Left kidney (tissue), 2 donors: ENCODE data around the gene CENPX. TPM values are rescaled to one million over a fixed set of nuclear protein-coding genes. Genes with fewer than 3 reads are reported as not detected.

Source experiments
- DNase-seq: peaks from one replicate; pipeline ENCODE4 v3.0.0-alpha.2; 2013
- polyA plus RNA-seq: library from polyadenylated mRNA; unstranded; fragments of 120-200 nt; gene quantifications from one replicate; pipeline ENCODE4 v1.2.1, GENCODE V29; 2013; ENCODE audit not compliant: insufficient read length

CENPX gene
- polyA plus RNA-seq, 1 donor, result 34.4 TPM

GRCh38 chr17:82013341-82013740 lies 9.3 kb downstream of the CENPX start:
- no peak for DNase-seq

DNA sequence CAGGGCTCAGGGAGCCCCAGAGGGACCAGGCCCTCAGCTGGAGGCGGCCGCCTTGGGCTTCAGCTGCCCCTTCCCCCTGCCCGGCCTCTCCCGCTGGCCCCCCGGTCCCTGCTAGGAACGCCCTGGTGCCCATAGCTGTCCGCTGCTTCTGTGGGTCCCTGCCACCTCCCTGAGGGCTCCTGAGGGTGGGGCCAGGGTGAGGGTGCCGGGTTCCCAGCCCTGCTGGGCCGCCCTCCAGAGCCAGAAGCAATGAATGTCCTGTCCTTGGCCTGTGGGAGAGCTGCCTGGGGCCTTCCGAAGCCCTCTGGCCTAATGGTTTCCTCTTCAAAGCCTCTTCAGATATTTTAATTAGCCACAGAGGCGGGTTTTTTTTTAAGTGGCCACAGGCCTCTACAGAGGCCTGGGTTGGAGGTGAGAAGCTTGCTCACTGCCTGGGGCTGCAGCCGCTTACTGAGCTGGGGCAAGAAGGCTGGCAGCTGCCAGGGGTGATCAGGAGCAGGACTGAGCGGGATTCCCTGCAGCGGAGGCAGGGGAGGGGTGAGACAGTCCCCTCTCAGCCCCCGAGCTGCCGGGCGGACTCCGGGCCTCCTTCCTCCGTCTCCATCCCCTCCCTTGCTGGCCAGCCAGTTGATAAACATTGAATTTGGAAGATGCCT lies 9.9 kb downstream of the CENPX start:
- no peak for DNase-seq

DNA sequence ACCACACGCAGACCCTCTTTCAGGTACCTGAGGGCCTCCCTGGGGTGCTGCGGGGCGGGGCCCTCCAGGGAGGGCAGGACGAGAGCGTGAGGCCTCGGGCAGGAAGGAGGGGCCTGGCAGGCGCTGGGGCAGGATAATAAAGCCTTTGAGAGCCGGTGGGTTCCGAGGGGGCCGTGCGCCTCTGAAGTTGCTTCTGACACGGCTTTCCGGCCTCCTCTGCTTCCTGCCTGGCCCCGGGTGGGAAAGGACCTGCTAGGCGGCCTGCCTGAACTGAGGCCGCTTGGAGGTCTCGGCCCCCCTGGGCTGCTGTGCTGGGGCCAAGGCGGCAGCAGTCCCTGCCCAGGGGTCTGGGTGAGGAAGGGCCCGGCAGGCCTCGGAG lies 10.4 kb downstream of the CENPX start:
- DNase-seq, result no peak

GRCh38 chr17:82011617-82012187 lies 11.0 kb downstream of the CENPX start:
- no peak for DNase-seq

GRCh38 chr17:82010575-82011525 lies 11.8 kb downstream of the CENPX start:
- DNase-seq, result no peak

DNA sequence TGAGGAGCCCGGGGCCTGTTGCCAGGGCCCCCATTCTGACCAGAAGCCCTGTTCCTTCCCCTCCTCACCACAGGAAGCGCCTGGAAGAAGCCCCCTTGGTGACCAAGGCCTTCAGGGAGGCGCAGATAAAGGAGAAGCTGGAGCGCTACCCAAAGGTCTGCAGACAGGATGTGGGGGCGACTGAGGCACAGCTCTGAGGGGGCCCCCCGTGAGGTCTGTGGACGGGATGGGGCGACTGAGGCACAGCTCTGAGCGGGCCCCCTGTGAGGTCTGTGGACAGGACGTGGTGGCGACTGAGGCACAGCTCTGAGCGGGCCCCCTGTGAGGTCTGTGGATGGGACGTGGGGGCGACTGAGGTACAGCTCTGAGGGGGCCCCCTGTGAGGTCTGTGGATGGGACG lies 13.3 kb downstream of the CENPX start:
- DNase-seq, result no peak

DNA sequence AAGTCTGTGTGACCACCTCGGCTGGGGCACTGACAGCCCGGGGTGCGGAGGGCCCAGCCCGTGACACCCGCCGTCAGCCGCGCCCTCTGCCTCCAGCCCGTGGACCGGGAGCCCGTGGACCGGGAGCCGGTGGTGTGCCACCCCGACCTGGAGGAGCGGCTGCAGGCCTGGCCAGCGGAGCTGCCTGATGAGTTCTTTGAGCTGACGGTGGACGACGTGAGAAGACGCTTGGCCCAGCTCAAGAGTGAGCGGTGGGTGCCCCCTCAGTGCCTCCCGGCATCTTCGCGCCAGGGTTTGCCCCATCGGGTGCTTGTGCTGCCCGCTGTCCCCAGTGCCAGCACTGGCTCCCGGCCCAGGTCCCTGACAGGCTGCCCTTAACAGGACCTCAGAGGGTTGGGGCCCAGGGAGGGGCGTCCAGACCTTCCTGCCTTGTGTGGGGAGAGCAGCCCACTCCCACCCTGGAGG lies 13.7 kb downstream of the CENPX start:
- DNase-seq, result no peak

GRCh38 chr17:82008258-82008940 lies 14.3 kb downstream of the CENPX start:
- DNase-seq, result no peak

- no peak for DNase-seq
Measured at GRCh38 chr17:82007495-82008257, 15.0 kb downstream of the CENPX start.

- DNase-seq, result no peak
Measured at GRCh38 chr17:82007228-82007494, 15.5 kb downstream of the CENPX start.

DNA sequence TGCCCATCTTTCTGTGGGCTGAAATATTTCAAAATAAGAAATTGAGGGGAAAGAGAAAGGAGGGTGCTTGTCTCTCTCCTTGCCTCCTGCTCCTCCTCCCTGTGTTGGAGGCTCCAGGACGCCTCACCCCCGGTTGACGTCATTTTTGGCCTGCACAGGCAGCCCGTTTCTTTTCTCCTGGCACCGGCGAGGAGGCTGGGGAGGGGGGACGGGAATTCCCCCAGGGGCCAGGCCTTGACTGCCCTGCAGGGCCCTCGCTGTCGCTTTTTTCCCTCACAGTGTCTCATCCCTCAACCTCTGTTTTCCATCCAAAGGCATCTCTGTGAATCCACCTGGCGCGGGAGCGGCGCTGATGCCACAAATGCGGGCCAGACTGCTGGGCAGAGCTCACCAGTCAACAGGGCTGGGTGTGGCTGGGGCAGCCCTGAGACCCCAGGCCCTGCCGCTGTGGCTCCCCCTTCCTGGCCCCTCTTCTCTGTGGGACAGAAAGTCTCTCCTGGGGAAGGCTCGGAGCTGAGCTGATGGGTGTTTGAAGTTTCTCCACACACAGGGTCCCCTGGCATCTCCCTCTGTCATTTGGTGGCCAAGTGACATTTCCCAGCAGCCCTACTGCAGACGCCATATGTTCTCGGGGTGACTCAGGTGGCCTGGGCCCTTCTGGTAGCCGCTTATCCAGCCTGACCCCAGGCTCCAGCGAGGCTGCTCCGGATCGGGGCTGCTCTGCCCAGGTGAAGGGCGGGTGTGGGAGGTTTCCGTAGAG lies 16.0 kb downstream of the CENPX start:
- no peak for DNase-seq

- no peak for DNase-seq
Measured at GRCh38 chr17:82005701-82006348, 16.9 kb downstream of the CENPX start.

DNA sequence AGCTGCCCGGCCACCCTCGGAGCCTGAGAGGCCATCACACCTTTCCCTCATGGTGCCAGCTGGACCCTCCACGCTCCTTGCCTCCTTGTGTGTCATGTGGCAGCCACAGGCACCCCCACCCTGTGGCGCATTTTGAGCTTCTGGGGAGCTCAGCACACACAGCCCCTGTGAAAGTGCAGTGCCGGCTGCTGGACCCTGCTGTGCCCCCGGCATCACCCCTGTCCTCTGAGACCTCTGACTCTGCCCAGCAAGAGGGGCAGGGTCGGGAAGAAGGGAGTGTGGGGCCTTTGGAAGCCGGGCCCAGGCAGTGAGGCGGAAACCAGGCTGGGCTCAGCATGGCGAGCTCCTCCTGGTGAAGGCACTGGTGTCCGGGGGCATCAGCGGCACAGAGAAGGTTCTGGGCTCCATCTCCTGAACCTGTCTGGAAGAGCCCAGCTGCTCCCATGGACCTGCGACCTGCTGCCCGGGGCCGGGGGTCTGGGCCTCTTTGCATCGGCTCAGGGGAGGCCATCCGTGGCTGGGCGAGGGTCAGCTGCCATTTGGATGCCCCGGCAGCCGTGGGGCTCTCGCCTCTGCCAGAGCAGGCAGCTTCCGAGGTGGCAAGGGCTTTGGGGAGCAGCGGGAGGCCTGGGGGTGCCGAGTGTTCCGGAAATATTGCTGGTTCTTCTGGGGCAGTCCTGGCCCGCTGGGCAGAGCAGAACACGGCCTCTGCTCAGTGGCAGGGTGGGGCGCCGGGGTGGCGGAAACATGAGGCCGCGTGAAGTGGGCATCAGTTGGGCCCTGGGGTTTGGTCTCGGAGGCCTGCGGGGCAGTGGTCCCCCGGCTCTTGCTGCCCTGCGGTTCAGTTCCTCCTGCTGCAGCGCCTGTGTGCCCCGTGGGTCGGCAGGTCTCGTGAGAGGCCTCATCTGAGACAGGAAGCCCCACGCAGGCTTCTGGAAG lies 17.9 kb downstream of the CENPX start:
- no peak for DNase-seq

DNA sequence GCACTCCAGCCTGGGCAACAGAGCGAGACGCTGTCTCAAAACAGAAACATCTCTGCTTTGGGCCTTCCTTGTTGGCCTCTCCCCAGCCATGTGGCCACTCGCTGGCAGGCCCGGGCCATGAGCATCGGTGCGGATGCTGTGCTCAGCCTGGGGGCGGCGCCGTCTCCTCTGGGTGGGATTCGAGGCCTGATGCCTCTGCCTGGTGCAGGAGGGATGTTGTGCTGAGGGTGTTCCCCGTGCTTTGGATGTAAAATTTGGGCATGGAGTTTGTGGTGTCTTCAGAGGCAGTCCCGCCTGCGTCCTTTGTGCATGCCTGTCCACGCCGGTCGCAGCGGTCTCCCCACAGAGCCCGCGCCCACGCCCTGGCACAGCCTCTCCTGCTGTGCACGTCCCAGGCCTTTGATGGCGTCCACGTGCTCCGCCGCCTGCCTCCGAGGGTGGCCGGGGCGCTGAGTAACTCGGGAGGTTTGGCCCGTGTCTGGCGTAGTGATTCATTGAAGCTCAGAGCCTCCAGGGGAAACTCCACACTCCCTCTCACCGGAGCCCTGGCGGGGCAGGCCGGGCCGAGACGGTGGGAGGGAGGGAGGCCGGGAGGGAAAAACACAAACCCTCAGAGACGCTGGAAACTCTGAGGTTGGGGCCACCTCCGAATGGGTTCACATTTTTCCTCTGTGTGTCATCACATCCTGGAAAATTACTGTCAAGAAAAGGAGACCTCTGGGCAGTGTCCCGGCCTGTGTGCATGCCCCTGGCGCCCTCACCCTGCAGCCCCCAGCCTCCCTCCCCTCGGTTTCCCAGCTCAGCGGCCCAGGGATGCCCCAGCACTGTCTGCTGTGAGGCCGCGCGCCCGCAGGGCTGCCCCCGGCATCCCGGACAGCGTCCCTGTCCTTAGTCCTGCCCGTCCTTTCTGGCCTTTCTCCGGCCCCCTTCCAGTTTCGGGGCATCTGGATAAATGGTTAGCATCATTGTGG lies 19.0 kb downstream of the CENPX start:
- no peak for DNase-seq

DNA sequence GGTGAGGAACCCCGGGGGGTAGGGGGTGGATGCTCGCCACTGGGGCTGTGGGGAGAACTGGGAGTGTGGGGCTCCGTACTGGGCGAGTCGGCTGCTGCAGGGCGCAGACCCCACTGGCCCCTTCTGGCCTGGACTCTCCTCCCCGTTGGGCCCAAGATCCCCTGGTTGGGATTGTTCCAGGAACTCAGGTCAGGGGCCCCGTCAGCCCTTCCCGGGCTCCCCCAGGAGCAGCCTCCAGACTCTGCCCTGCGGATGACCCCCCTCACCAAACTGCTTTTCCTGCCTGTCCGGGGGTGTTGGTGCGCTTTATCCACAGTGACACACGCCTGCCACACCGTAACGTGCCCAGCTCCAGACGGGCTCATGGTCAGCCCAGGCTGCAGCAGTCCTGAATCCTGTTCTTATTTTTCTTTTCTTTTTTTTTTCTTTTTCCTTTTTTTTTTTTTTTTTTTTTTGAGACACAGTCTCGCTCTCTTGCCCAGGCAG lies 21.1 kb downstream of the CENPX start:
- DNase-seq, result no peak

GRCh38 chr17:82000803-82001570 lies 21.7 kb downstream of the CENPX start:
- DNase-seq, result no peak
